Measurements from ENCODE around the gene SVIL.
"Not testable (repeated sequence)": the region's sequence is repeated elsewhere in the genome, so short reads cannot be mapped to it uniquely, and the experiment has no call there.

Gene SVIL

GRCh38 chr10:29600067-29600466, 34.7 kb downstream of the SVIL start:
- DNase-seq, result no peak

- DNase-seq, result no peak
These were observed 35.9 kb downstream of the SVIL start for GRCh38 chr10:29598851-29599311.

- DNase-seq, result no peak
These were observed 37.9 kb downstream of the SVIL start for GRCh38 chr10:29596826-29597225.

GRCh38 chr10:29596356-29596755, 38.4 kb downstream of the SVIL start:
- no peak for DNase-seq

GRCh38 chr10:29595636-29596225, 39.0 kb downstream of the SVIL start:
- DNase-seq, result no peak

DNA sequence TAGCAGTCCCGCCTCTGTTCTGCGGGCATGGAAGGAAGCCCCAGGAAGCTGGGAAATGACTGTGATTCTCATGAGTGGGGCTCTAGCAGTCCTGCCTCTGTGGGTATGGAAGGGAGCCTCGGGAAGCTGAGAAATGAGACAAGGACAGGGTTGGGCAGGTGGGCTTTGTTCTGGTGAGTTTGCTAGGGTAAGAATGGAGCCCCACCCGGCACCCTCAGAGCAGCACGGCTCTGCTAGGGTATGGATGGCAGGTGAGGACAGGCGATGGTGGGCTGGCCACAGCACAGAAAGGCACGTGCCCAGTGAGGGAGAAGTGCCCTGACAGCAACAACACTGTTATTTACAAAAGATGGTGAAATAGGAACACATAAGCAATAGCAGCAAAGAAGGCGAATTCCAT, 39.6 kb downstream of the SVIL start:
- DNase-seq, result no peak

- no peak for DNase-seq
These were observed 43.2 kb downstream of the SVIL start for GRCh38 chr10:29591651-29591968.

DNA sequence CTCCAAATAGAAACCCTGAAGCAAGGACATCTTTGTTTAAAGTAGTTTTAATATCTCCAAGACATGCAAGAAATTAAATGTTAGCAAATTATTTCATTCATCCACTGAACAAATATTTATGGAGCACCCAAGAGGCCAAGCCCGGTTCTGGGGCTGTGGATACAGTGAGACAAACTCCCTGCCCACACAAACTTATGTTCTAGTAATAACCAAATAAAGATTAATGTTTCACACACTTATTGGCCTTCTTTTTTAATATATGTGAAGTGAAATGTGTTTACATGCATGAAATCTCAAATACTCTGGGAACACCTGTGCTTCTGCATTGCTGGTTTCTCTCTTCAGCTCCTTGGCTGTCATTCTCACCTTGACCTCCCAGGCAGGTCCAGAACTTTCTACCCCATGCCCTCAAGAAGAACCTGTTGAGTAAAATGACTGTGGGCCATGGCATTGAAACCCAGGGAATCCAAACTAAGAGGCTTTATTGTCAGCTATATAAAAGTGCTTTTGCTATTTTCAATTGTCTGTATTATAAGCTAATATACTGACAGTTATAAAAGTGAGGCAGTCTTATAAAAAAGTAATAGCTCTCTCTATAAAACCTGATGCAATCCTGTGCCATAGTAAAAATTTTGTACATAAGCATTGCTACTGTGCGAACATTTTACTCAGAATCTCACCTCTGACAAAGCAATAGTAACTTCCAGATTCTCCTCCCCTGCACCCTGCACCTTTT, 43.7 kb downstream of the SVIL start:
- no peak for DNase-seq

- no peak for DNase-seq
These were observed 45.9 kb downstream of the SVIL start for GRCh38 chr10:29588629-29589421.

- DNase-seq, result not testable (repeated sequence)
These were observed 46.8 kb downstream of the SVIL start for GRCh38 chr10:29587750-29588628.

DNA sequence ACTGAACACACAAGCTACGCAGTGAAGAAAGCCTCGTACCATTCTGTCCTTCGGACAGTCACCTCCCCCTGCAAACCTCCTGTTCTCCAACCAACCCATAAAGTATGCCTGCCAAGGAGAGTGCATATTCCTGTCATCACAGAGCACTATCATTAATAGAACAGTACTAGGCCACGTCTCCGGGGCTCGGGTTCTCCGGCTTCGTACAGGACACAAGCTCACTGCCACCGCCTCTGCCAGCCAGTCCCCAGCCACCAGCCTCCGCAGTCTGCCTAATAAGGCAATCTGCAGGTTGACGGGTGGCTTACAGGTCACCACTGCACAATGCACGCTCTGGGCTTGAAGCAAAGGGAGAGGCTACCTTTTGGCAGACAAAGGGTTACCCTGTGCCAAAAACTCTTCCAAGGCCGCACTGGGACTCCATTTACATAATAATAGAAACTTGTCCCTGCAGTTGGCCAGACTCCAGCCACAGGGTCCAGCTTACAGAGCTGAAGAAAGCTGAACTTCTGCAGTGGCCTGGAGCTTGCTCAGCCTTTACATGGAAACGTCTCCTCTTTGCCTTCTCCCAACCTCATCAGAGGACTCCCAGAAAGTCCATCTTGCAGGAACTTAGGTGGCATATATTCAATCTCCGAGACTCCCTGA, 47.5 kb downstream of the SVIL start:
- DNase-seq, result not testable (repeated sequence)

GRCh38 chr10:29586509-29586908, 48.3 kb downstream of the SVIL start:
- no peak for DNase-seq

GRCh38 chr10:29585488-29585976, 49.2 kb downstream of the SVIL start:
- DNase-seq, result no peak

DNA sequence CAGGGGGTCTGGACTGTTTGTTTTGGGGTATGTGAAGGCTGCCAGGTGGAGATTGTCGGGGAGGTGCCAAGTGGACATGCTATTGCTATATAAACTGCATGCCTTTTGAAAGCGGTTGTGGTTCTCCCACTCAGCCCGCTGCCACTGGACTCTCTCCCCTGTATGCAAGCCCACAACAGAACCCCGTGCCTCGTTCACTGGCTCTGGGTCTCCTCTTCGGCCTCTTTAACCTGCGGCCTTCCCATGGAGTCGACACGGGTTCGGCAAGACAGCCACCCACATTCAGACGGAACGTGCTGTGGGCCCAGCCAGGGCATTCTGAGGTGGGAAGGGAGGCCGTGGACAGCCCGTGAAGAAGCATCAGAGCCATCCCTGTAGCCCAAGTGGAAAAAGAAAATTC, 50.3 kb downstream of the SVIL start:
- no peak for DNase-seq

DNA sequence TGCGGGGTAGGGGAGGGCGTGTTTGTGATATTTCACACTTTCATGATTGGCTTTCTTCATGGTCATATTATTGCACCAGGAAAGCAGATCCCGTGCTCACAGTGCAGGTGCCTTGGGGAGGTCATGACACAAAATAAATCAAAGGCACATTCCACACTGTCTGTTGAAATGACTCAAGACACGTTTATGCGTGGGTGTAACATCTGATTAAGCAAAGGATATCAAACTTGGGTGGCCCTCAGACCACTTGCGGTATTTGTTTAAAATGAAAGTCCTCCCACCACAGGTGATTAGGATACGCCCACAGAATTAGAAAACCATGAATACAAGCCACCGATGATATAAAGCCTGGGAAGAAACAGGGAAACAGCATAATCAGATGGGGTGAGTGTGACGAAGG, 51.1 kb downstream of the SVIL start:
- no peak for DNase-seq

DNA sequence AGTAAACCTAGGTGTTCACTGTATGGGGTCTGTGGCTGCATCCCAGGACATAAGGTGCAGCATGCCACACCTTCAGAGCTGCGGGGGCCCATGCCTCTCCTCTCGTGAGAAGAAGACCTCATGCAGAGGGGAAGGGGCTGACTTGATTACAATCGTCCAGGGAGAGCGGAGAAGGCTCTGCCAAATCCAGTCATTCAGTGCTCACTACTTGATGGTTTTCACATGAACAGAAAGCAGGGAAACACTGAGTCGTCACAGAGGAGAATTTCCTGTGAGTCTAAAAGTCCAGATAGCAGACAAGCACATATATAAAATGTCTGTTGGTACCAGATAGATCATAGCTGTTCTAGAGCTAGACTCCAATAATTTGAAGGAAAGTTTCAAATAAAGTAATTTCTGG, 52.0 kb downstream of the SVIL start:
- not testable (repeated sequence) for DNase-seq

- DNase-seq, result no peak
These were observed 55.3 kb downstream of the SVIL start for GRCh38 chr10:29579455-29579970.

- DNase-seq, result no peak
These were observed 56.3 kb downstream of the SVIL start for GRCh38 chr10:29578457-29578856.

DNA sequence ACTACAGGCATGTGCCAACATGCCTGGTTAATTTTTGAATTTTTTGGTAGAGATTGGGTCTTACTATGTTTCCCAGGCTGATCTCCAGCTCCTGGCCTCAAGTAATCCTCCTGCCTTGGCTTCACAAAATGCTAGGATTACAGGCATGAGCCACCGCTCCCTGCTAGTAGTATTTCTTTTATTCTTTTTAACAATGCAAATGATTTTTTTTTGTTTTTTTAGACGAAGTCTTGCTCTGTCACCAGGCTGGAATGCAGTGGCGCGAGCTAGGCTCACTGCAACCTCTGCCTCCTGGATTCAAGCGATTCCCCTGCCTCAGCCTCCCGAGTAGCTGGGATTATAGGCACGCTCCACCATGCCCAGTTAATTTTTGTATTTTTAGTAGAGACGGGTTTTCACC, 58.1 kb downstream of the SVIL start:
- no peak for DNase-seq

GRCh38 chr10:29575098-29575455, 59.7 kb downstream of the SVIL start:
- no peak for DNase-seq

- DNase-seq, result not testable (repeated sequence)
These were observed 60.3 kb downstream of the SVIL start for GRCh38 chr10:29574212-29575097.

Data from GDM1 (cell line).